ENCODE data around the gene RAB37. TPM values are rescaled to one million over a fixed set of nuclear protein-coding genes. Genes with fewer than 3 reads are reported as not detected.

RAB37 gene
- total and polyA plus RNA-seq, 9 of the 15 experiments (the other 6 are each of a cell fraction or from before 2014, with no cell fraction given): 0.03 to 0.27 (median 0.11) TPM; not detected in 4

GRCh38 chr17:74776044-74776962 lies 39.2 kb downstream of the RAB37 start, which contains the start of gene NAT9 (continued):
- TF ChIP-seq CREB3L1 (IDR thresholded peaks at IDR 0.05; ENCODE audit: borderline replicate concordance, low read depth) (peak; percentile 85), BACH1 (tag; IDR thresholded peaks at IDR 0.05) (no peak), ZBTB34 (CRISPR knock-in tag; IDR thresholded peaks at IDR 0.05) (no peak), SMARCE1 (IDR thresholded peaks at IDR 0.05) (no peak), MEF2A (IDR thresholded peaks at IDR 0.05; ENCODE audit: control insufficient read depth, low read depth, low read length) (no peak), NRF1 (conservative IDR thresholded peaks at IDR 0.05 in 1 of 2, IDR thresholded peaks at IDR 0.05 in 1 of 2) (peak; percentile 99), BMI1 (IDR thresholded peaks at IDR 0.05; ENCODE audit: low read length) (no peak), ZNF12 (CRISPR knock-in tag; IDR thresholded peaks at IDR 0.05) (no peak), L3MBTL2 (IDR thresholded peaks at IDR 0.05) (peak; percentile 47; the same call in 1 of the 2 replicates), TRIM25 (IDR thresholded peaks at IDR 0.05; ENCODE audit: borderline replicate concordance) (0 out of 2 replicates have a peak, but pooled peaks have one; percentile 38), JUND (IDR thresholded peaks at IDR 0.05; ENCODE audit: borderline replicate concordance, low read depth, low read length) (peak; percentile 39), JUND (tag; IDR thresholded peaks at IDR 0.05; ENCODE audit: borderline replicate concordance, low read depth, low read length) (no peak), CEBPZ (IDR thresholded peaks at IDR 0.05; ENCODE audit: borderline replicate concordance, low read depth, low read length) (no peak), FOXP1 (CRISPR knock-in tag; IDR thresholded peaks at IDR 0.05) (no peak), HDGF (IDR thresholded peaks at IDR 0.05) (no peak), SP1 (CRISPR knock-in tag; IDR thresholded peaks at IDR 0.05) (peak; percentile 97), KLF16 (IDR thresholded peaks at IDR 0.05) (peak; percentile 72), ZNF395 (CRISPR knock-in tag; IDR thresholded peaks at IDR 0.05) (0 out of 2 replicates have a peak, but pooled peaks have one; percentile 55)

Data from K562 (cell line).